HG03175 (cell line): ENCODE data around the gene PCSK5.
"Not testable (repeated sequence)": the region's sequence is repeated elsewhere in the genome, so short reads cannot be mapped to it uniquely, and the experiment has no call there.

Experiments
- ATAC-seq: cut with Tn5 transposase; IDR thresholded peaks from one replicate; pipeline ENCODE4 v1.9.1; 2021; ENCODE audit warnings: mild to moderate bottlenecking, moderate library complexity; ENCODE audit not compliant: unreplicated experiment

Gene PCSK5

DNA sequence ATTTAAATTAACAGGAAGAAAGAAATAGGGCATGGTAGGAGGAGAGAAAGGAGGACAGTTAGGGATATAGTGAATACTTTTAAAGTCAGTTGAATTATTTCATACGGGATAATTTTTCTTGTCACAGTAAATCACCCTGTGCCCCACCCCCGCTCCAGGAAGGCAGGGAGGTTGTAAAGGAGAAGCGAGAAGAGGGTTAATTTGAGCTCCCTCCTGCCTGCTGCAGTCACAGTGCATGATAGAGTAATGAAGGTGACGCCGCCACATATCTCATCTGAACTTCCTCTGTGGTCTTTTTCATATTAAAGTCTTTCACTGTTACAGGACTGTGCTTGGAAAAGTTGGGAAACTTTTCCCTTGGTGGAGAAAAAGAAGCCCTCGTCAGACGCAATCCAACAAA lies 896 bp upstream of the PCSK5 start:
- ATAC-seq, result no peak

DNA sequence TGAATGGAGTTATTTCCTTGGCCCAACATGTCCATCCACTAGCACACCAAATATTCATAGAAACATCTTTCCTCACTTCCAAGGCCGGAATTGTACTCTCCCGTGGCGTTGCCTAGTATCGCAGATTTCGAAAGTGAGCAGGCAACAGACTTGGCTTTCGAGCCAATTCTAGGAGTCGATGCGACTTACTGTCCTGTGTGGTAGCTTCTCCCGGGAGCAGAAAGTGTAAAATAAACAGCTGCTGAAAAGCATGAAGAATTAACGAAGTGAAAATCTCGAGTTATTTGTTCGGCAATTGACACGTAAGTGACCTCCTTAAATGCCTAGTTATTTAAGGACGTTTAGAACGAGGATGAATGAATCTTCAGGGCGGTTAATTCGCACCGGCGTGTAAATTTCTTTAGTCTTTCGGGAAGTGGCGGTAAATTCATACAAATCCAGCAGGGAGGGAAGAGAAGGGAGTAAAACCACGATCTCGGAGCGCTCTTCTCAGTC lies 449 bp upstream of the PCSK5 start:
- ATAC-seq, result no peak

DNA sequence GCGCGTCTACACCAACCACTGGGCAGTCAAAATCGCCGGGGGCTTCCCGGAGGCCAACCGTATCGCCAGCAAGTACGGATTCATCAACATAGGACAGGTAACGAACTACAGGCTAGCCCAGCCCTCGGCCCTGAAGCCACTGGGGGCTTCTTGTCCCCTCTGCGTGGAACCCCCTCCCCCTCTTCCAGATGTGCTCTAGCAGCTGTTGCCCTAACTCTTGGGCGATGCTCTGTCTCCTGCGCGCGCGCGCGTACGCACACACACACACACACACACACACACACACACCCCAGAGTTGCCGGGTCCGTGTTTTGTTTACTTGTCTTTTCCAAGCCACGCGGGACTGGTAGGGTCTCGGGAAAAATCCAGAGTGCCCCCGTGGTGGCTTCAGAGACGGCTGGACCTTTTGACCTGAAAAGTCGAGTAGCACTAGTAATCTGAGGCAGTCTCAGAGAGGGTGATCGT lies 836 bp downstream of the PCSK5 start:
- ATAC-seq, result no peak

DNA sequence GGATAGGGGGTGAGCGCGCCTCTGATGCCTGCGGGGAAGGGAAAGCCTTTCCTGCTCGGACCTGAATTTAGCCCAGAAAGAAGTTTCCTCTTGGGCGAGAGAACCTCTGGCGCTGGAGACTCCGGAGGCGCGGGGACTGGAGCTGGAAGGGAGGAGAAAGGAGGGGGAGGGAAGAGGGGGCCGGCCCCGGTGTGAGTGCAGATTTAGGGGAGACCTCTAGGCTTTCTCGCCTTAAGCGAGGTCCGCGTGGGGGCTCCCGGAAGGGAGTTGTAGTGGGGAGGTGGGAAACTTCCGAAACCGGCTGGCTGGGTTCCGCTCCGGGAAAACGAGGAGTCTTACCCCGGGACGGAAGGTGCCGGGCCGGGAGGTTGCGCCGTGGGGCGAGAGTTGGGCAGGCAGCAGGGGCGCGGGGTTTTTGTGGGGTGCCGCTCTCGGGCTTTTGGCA lies 1.3 kb downstream of the PCSK5 start:
- no peak for ATAC-seq

DNA sequence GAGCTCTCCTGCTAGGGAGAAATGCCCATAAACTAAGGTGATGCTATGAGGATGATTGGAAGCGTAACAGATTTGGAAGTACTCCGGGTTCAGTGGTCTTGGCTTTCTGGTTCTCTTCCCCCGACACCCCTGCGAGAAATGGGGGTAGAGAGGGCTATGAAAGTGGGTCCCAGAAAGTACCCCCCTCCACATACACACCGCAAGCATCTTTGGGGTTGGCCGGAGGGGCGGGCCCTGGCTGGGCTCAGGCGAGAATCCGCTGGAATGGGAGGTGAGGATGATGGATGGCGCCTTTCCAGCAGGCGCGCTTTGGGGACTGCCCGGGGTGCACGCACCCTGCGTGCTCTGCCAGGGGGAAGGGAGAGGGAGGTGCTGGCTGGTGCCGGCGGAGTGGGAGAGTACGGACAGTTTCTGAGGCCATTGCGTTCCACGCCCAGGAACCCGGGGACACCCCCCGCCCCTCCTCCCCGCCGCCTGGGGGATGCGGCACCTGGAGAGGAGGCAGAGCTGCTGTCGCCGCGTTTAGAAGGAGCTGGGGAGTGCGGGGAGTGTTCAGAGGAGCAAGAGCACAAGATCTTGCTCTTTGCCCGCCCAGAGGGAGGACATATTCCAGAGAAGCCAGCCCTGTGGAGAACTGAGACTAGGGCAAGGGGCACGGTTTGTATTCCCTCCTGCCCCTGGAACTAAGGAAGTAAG lies 1.9 kb downstream of the PCSK5 start:
- no peak for ATAC-seq

DNA sequence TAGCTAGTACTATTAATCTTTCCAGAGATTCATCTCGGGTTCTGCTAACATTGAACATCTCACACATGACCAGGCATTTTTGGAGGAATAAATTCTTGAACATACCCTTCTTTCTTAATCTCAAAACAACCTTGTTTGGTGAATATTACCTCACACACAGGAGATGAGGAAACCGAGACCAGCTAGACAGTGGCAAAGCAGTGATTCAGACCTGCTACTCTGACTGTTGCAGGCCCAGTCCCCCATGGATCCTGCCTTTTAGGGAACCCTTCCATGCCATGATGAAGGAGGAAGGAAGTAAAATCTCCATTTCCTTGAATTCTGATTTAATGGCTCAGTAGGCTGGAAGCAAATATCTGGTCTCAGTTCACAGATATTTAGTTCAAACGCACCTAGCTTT lies 2.6 kb downstream of the PCSK5 start:
- ATAC-seq, result no peak

DNA sequence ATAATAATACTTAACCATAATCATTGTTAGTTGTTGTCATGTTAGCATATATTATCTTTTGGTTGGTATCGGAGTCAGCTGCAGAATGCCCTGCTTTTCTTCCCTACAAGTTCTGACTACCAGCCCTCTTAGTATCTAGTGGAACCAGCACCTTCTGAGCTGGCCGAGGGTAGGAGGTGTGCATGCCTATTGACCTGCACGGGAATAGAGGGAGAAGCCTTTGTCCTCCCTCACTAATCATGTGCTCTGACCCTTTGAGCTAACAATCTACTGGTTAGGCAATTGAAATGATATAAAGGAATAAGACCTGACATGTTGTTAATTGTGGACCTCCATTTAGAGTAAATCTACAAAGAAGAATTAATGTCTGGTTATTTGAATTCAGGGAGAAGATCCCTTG lies 4.1 kb downstream of the PCSK5 start:
- ATAC-seq, result no peak

DNA sequence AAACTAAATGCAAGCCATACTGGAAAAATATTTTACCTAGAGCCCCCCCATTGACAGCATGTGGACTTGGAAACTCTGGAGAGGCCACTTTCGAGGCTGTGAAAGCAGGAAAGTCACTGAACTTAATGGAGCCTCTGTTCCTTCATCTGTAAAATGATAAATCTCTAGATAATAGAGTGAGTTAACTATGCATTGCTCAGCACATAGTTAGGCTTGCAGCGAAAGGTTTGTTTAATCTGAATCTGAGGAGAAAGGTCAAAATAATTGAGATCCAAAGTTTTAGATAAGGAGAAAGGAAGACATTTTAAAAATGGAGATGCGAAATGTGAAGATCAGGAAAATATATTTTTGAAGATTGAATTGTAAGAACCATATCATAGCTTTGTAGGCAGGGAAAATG lies 4.6 kb downstream of the PCSK5 start:
- no peak for ATAC-seq

DNA sequence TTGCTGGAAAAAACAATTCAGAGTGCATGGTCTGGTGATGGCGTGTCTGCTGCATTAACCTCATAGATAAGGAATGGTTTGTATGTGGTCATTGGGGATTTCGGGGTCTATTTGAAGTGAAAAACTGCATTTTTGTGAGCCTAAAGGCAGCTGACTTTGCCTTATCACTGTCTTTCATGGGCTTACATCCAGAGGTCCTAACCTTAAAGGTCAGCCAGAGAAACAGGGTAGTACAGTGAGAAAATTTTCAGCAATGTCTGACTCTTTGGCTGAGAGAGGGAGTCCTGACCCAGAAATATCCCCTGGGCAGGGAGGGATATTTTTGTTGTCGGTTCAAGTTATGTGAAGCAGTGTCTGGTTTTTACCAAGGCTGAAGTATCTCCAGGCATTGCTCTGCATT lies 5.7 kb downstream of the PCSK5 start:
- ATAC-seq, result no peak

DNA sequence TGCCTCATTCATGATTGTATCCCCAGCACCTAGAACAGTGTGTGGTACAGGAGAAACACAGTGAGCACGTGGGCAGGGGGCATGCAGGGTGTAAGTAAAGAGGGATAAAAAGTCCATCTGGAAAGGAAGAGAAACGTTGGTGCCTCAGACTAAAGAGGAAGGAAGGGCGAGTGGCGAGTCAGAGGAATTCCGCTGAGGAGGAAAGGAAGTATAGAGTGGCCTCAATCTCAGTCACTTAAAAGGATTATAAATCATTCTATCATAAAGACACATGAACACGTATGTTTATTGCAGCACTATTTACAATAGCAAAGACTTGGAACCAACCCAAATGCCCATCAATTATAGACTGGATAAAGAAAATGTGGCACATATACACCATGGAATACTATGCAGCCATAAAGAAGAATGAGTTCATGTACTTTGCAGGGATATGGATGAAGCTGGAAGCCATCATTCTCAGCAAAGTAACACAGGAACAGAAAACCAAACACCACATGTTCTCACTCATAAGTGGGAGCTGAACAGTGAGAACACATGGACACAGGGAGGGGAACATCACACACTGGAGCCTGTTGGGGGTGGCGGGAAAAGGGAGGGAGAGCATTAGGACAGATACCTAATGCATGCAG lies 10.5 kb downstream of the PCSK5 start:
- ATAC-seq, result not testable (repeated sequence)

DNA sequence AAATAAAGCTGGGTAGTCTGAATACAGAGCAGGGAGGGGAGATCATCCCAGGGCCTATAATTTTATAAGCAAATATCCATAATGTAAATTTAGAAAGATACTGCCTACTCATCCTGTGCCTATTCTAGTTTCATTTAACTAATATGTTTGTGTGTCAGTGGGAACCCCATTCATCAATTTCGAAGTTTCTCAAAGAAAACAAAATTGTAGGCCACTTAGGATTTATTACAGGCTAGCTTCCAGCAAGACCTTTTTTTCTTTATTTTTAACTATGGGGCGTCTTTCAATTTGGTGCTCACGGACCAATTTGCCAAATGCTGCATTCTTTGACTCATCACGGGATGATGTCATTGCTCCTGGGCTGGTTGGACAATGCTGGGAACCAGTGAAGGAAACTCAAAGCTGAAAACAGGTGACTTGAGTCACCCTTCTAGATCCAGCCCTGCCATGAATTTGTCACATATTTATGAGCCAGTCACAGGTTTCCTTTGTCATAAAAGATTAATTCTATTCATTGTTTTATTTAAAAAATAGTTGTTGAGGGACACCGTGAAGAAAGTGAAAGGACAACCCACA lies 13.4 kb downstream of the PCSK5 start:
- ATAC-seq, result no peak

DNA sequence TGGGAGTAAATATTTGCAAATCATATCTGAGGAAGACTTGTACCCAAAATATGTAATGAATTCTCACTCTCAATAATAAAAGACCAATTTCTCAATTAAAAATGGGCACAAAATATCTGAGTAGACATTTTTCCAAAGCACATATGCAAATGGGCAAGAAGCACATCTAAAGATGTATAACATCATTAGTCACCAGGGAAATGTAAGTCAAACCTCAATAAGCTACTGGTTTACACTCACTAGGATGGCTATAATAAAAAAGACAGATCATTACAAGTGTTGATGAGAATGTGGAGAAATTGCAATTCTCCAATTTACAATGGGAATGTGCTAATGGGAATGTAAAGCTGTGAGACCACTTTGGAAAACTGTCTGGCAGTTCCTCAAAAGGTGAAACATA lies 13.9 kb downstream of the PCSK5 start:
- no peak for ATAC-seq

DNA sequence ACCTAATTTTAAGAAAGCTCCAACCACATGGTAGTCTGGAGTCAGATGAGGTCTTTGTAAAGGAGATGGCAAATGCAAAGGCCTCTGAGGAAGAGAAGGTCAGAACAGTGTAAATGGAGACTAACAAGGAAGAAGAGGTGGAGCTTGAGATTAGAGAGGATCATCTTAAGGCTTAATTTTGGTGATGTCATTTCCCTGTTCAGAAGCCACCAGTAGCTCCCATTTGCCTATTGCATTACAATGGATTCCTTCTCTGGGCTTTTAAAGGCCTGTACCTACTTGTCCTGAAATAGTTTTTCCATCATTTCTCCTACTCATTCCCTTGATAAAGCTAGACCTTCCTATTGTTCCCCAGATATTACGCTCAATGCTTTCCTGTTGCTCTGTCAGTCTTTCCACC lies 16.1 kb downstream of the PCSK5 start:
- no peak for ATAC-seq

DNA sequence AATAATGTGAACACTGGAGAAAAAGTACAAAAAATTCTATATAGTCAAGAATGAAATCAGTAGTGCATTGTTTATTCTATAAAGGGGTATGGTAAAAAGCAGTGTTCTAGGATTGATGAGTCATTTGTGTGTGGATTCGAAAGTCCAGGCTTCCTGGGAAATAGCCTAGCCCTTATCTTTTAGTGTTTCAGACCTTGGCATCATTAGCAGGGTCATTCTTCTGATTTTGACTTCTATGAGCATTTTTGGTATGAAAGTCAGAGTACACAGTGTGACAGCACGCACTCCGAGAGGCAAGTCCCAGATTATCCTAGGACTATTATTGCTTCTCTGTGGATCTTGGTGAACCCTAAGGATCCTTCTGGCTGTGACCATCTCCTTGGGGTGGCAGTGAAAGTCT lies 16.9 kb downstream of the PCSK5 start:
- ATAC-seq, result no peak

DNA sequence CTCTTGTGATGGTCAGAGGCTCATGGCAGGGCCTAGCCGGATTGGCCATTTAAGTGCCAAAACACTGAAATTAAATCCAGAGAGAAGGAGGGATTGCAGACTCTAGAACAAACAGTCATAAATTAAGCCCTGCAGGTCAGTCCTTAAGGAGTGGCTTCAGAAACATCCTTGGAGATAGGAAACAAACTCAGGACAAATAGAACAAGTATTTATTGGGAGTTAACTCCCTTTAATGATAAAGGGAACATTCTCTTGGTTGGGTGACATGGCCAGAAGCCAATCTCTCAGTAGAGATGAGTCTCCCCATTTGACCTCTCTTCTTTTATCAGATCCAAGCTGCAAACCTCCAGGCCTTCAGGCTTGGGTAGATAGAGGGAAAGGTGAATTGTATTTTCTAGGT lies 17.4 kb downstream of the PCSK5 start:
- ATAC-seq, result no peak

DNA sequence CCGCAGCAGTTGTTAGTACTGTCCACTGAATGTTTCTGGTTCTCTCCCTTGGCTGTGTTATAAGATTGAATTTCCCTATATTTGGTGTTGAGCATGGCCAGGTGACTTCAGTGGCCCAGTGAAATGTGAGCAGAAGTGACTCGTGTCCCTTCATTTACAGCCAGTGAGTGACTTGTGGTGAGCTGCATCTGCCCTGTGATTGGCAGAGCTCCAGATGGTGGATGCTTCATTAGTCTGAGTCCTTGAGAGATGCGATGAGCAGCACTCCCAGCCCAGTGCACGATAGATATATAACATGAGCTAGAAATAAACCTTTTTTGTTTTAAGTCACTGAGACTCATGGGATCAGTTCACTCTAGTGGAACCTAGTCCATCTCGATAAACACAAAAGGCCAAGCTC lies 19.3 kb downstream of the PCSK5 start:
- ATAC-seq, result no peak

DNA sequence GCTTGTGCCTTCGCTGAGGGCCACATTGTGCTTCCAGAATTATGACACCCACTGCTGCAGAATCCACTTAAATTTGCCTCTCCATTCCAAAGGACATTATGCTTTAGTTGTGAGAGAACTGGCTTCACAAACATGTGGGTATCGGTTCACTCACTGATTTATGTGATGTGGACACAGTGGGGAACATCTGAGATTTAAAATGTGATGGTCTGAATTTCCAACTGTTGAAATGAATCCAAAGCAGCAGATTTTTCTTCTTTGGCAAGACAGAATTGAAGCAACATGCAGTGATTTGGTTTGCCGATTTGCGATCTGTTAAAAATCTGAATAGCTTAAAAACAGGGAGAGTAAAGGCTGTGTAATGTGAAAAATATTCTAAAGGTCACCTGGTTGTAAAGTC lies 20.3 kb downstream of the PCSK5 start:
- no peak for ATAC-seq

DNA sequence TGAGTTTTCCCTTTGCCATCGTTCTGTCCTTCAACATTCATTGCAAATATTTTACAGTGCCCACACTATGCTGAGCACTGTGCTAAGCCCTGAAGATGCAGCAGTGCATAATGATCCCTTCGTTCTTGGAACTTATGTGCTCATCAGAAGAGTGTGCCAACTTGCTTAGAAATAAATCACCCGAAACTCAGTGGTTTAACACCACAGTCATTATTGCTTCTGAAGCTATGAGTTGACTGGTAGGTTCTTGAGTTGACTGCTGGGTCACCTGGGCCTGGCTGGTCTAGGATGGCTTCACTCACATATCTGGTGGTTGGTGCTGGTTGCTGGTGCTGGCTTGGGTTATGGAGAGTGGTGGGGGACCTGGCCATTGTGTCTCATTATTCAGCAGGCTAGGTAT lies 20.9 kb downstream of the PCSK5 start:
- ATAC-seq, result no peak

DNA sequence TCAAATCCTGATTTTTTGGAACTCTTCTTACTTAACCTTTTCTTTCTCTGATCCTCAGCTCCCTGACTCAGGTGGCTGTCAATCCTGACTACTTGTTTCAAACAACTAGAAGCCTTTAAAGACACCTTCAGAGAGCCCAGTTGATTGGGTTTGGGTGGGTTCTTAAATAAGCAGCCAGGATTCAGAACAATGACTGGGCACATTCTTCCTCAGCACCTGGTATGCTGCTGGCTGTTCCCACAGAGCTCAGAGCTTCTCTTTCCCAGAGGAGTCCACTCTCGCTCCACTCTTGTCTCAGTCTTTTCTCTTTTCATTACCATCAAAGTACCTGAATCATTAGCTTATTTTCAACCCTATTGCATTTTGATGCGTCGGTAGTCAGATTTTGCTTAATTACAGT lies 22.5 kb downstream of the PCSK5 start:
- no peak for ATAC-seq

DNA sequence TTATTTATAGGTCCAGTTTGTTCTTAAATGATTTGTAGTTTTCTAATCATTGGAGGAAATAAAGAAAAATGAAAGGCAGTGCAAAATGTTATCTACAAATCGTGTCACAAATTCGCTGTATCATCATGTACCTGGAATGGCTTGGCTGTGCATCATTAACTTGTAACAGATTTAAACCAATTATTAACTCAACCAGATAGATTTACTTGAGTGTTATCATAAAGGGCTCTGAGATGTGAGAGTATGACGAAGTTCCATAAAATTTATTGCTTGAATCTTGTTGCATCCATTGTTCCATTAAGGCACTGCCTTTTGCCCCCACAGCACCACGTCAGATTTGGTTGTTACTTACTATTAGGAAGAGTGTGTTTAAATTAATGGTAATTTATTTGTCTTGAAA lies 23.5 kb downstream of the PCSK5 start:
- no peak for ATAC-seq

DNA sequence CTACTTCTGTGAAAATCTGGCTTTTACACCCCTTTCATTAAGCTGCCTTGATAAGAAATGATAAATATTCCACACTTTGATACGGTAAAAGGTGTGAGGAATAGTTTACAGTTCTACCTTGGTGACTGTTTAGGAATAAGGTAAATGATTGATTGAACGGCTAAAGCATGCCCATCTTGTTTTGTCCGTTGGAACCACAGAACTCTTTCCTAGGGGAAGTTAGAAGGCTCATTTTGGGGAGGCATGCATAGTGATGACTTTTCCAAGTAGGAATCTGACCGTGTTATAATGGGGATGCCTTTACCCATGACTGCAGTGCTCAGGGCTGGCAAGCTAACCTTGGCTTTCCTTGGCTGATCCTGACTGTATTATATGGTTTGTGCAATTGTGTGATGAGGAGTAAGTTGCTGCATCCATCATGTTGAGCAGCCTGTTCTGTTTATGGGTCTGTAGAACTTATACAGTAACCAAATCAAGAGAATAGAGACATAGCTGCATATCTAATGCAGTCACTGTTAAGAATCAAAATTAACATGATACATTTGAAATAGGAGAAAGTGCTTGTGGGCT lies 24.5 kb downstream of the PCSK5 start:
- no peak for ATAC-seq

DNA sequence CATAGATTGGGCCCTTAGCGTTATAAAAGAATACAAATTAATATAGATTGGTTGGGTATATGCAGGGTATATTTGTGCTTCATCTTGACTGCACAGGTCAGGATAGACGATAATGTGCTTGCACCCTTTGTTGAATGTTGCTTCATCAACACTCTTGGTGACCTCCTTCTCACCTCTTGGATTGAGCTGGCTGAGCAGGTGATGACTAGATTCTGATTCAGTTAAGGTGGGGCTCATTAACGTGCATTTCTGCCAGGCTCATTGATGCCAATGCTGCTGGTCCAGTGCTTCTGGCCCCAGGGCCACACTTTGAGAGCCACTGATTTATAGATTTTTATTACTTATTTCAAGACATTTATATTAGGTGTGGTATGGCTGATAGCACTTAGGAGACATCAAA lies 27.7 kb downstream of the PCSK5 start:
- ATAC-seq, result no peak
